ENCODE data around the gene SPATA2L. TPM values are rescaled to one million over a fixed set of nuclear protein-coding genes. Genes with fewer than 3 reads are reported as not detected.

SPATA2L gene
- total and polyA plus RNA-seq, 2 of the 8 experiments (the other 6 are each of a cell fraction or from before 2014, with no cell fraction given) = 9.3 to 12.5 TPM

- H3K23me2 ChIP-seq (ENCODE audit: low read depth, low read length) = no peaks in the 10 kb centered on the region
- FAIRE-seq = no peak
- H3K27ac ChIP-seq (ENCODE audit: low read depth, low read length) = no peak overlapping the region
- ChIA-PET POLR2A (ENCODE audit: partially characterized antibody) (interaction anchor here (0.8 to 5.4 kb wide), 13 partner anchors 8 to 182 kb away, joined by 3 to 19 read pairs (median 4); no protein-coding TSS in a partner anchor), CTCF (ENCODE audit: partially characterized antibody) (interaction anchor here (0.6 to 7.8 kb wide), 13 partner anchors 9 to 120 kb away, joined by 3 to 69 read pairs (median 4); partner anchors contain the start of gene SPATA2L)
- no peak overlapping the region for H4K8ac ChIP-seq (ENCODE audit: extremely low read depth, insufficient read depth, low read length)
- H3K4me3 ChIP-seq (ENCODE audit: extremely low read depth in 1 of 4, insufficient read depth in 2 of 4, low read depth in 3 of 4, low read length in 4 of 4) = no peak overlapping the region
- H3K23ac ChIP-seq (ENCODE audit: insufficient read length) = no peak overlapping the region
- no peak overlapping the region for H4K5ac ChIP-seq (ENCODE audit: insufficient read length, low read depth, low read length)
- peaks cover 2% of the 10 kb centered on the region; the same call in 1 of the 2 replicates for H3K79me1 ChIP-seq (ENCODE audit: low read depth, low read length)
- H2BK15ac ChIP-seq (ENCODE audit: low read length) = no peak overlapping the region
- no peak overlapping the region for H3K18ac ChIP-seq (ENCODE audit: extremely low read depth, low read length)
- no peak overlapping the region for H2AFZ ChIP-seq (ENCODE audit: low read length)
- H3K4ac ChIP-seq (replicated peaks; ENCODE audit: insufficient read length, low read depth, low read length) = no peak overlapping the region
- H2BK12ac ChIP-seq (ENCODE audit: low read depth, low read length) = no peak overlapping the region
- no peaks in the 10 kb centered on the region for H3K4me1 ChIP-seq (replicated peaks in 1 of 4; ENCODE audit: control insufficient read depth in 3 of 4, insufficient read depth in 4 of 4, low read length in 3 of 4)
- H2AK5ac ChIP-seq (ENCODE audit: low read depth, low read length) = no peak overlapping the region
- no peaks in the 10 kb centered on the region for H3K9me3 ChIP-seq (ENCODE audit: insufficient read depth in 2 of 2, low read depth in 1 of 2, low read length in 1 of 2)
- H4K91ac ChIP-seq (replicated peaks; ENCODE audit: insufficient read length, low read length) = no peak overlapping the region
- H3K36me3 ChIP-seq (ENCODE audit: control insufficient read depth in 2 of 4, insufficient read depth in 4 of 4, low read length in 3 of 4) = peaks cover 36 to 79% (median 59%) of the 10 kb centered on the region in 4 experiments
- H3K56ac ChIP-seq (replicated peaks; ENCODE audit: insufficient read length, low read depth, low read length) = no peak overlapping the region
- H3K4me2 ChIP-seq (ENCODE audit: insufficient read depth in 1 of 2, low read depth in 2 of 2, low read length in 2 of 2) = no peak overlapping the region
- no peak overlapping the region for H3K14ac ChIP-seq (ENCODE audit: insufficient read length)
- no peak overlapping the region for H2BK5ac ChIP-seq (ENCODE audit: low read depth, low read length)
- no peak overlapping the region for H2BK20ac ChIP-seq (ENCODE audit: low read length)
- TF ChIP-seq HDAC2 (IDR thresholded peaks at IDR 0.05; ENCODE audit: borderline replicate concordance in 1 of 2, low read depth in 2 of 2, low read length in 2 of 2) = no peak
- TF ChIP-seq SP1 (IDR thresholded peaks at IDR 0.05; ENCODE audit: low read depth, low read length) = no peak
- TF ChIP-seq RAD21 (IDR thresholded peaks at IDR 0.05 in 1 of 2, conservative IDR thresholded peaks at IDR 0.05 in 1 of 2; ENCODE audit: low read depth in 2 of 2, low read length in 2 of 2) = no peak
- TF ChIP-seq BACH1 (IDR thresholded peaks at IDR 0.05; ENCODE audit: low read length) = no peak
- no peak for TF ChIP-seq EGR1 (IDR thresholded peaks at IDR 0.05; ENCODE audit: borderline replicate concordance, low read depth, low read length)
- no peak for TF ChIP-seq RNF2 (IDR thresholded peaks at IDR 0.05; ENCODE audit: borderline replicate concordance, low read depth, low read length, missing control alignments, poor library complexity, severe bottlenecking)
- no peak for TF ChIP-seq CBX5 (IDR thresholded peaks at IDR 0.05; ENCODE audit: low read depth, low read length)
- no peak for TF ChIP-seq JUND (IDR thresholded peaks at IDR 0.05; ENCODE audit: low read length)
- H3K79me2 ChIP-seq (ENCODE audit: control insufficient read depth in 1 of 2, insufficient read depth in 2 of 2, low read length in 2 of 2) = no peaks in the 10 kb centered on the region
- DNase-seq (ENCODE audit: low read depth in 1 of 2, low spot score in 2 of 2) = no peak
- H3K9ac ChIP-seq (replicated peaks in 1 of 4; ENCODE audit: extremely low read depth in 1 of 4, low read depth in 3 of 4, low read length in 3 of 4) = no peak overlapping the region
- H3K27me3 ChIP-seq (replicated peaks in 1 of 4; ENCODE audit: control insufficient read depth in 3 of 4, extremely low read depth in 1 of 4, insufficient read depth in 3 of 4, low read length in 3 of 4) = no peaks in the 10 kb centered on the region
- no peak overlapping the region for H2BK120ac ChIP-seq (replicated peaks; ENCODE audit: low read depth, low read length)
- 94% methylated on average over 11 of the region's 11 CpGs; no CpG with 5 or more reads in 1 of the 2 experiments for WGBS, 2 experiments (ENCODE audit: extremely low coverage in 1 of 2, insufficient coverage in 1 of 2, insufficient read length in 1 of 2, insufficient replicate concordance in 2 of 2, low coverage in 1 of 2, low lambda C conversion rate in 2 of 2, missing lambda C conversion rate in 1 of 2)
- H4K20me1 ChIP-seq (replicated peaks in 1 of 2; ENCODE audit: control insufficient read depth in 1 of 2, insufficient read depth in 2 of 2, low read length in 2 of 2) = peaks cover 4 to 11% of the 10 kb centered on the region in 2 experiments
Observed at GRCh38 chr16:89741342-89742014, 40.0 kb upstream of the SPATA2L start.

Measured in H1 (cell line).